Smooth muscle cell (in vitro differentiated cells): ENCODE results near the gene COL15A1. TPM values are rescaled to one million over a fixed set of nuclear protein-coding genes. Genes with fewer than 3 reads are reported as not detected.

Source experiments
- DNase-seq: peaks from one replicate; lab custom pipeline; 2025; ENCODE audit not compliant: unreplicated experiment; lab: John Stamatoyannopoulos, UW
- H2AFZ ChIP-seq: fragments of 200-600 bp; sonication (generic); 2 replicates; pipeline ENCODE4 v1.6.0; 2016; ENCODE audit warnings: antibody characterized with exemption, low read depth, mild to moderate bottlenecking
- H3F3A ChIP-seq: fragments of 200-600 bp; sonication (generic); 2 replicates; pipeline ENCODE4 v1.6.0; 2017; ENCODE audit warnings: antibody characterized with exemption, low read depth
- H3K27ac ChIP-seq: fragments of 200-600 bp; sonication (generic); 2 replicates; pipeline ENCODE4 v1.5.1; 2016; ENCODE audit warnings: low read depth, mild to moderate bottlenecking
- H3K27me3 ChIP-seq: fragments of 200-600 bp; sonication (generic); 2 replicates; pipeline ENCODE4 v1.6.1; 2016; ENCODE audit warnings: low read depth, mild to moderate bottlenecking
- H3K36me3 ChIP-seq: fragments of 200-600 bp; sonication (generic); 2 replicates; pipeline ENCODE4 v1.5.1; 2016; ENCODE audit warnings: low read depth
- H3K4me1 ChIP-seq: fragments of 200-600 bp; sonication (generic); 2 replicates; pipeline ENCODE4 v1.5.1; 2016; ENCODE audit warnings: low read depth
- H3K4me2 ChIP-seq: fragments of 200-600 bp; sonication (generic); 2 replicates; pipeline ENCODE4 v1.6.0; 2016; ENCODE audit warnings: mild to moderate bottlenecking
- H3K4me3 ChIP-seq: fragments of 200-600 bp; sonication (generic); 2 replicates; pipeline ENCODE4 v1.5.1; 2016; ENCODE audit warnings: mild to moderate bottlenecking
- H3K79me2 ChIP-seq: fragments of 200-600 bp; sonication (generic); 2 replicates; pipeline ENCODE4 v1.6.0; 2016; ENCODE audit warnings: low read depth, mild to moderate bottlenecking
- H3K9ac ChIP-seq: fragments of 200-600 bp; sonication (generic); 2 replicates; pipeline ENCODE4 v1.6.0; 2016; ENCODE audit warnings: low read depth
- H3K9me3 ChIP-seq: fragments of 200-600 bp; sonication (generic); replicated peaks from 2 replicates; pipeline ENCODE4 v1.5.1; 2016; ENCODE audit warnings: low read depth
- H4K20me1 ChIP-seq: fragments of 200-600 bp; sonication (generic); 2 replicates; pipeline ENCODE4 v1.6.0; 2016; ENCODE audit warnings: low read depth
- CTCF ChIP-seq: fragments of 200-600 bp; sonication (generic); IDR thresholded peaks from 2 replicates; pipeline ENCODE4 v1.5.1; 2017; ENCODE audit warnings: borderline replicate concordance, mild to moderate bottlenecking, antibody characterized with exemption; ENCODE audit not compliant: insufficient read depth, poor library complexity, severe bottlenecking
- WGBS: methylation state at CpG from one replicate; pipeline ENCODE4 v1.1.7; 2016; ENCODE audit warnings: low lambda C conversion rate; 5-methylcytosine and 5-hydroxymethylcytosine counted together
- polyA plus RNA-seq: library from polyadenylated mRNA; unstranded; fragments of >200 nt; fragmentation: Nextera tagmentation; extraction: Ambion mirVana; gene quantifications from 2 replicates; pipeline ENCODE4 v1.2.1, GENCODE V29; 2016
- total RNA-seq: library from RNA; depleted of rRNA; stranded (reverse); fragments of >200 nt; gene quantifications from 2 replicates; pipeline ENCODE4 v1.2.3, GENCODE V29; 2014

COL15A1 gene
- total and polyA plus RNA-seq, 2 experiments from 2014 or later = 222 to 293 TPM

GRCh38 chr9:99012957-99013512 lies 69.3 kb downstream of the COL15A1 start:
- 90% methylated on average over 5 of the region's 5 CpGs for WGBS
- no peak overlapping the region for H3K4me3 ChIP-seq
- peak; percentile 24 for TF ChIP-seq CTCF
- H3K79me2 ChIP-seq = no peaks in the 10 kb centered on the region
- peaks cover 24% of the 10 kb centered on the region for H3F3A ChIP-seq
- DNase-seq = no peak
- no peaks in the 10 kb centered on the region for H3K4me1 ChIP-seq
- no peaks in the 10 kb centered on the region for H3K27me3 ChIP-seq
- no peak overlapping the region for H3K4me2 ChIP-seq
- H2AFZ ChIP-seq = no peak overlapping the region
- peaks cover 22% of the 10 kb centered on the region for H3K36me3 ChIP-seq
- peaks cover 12% of the 10 kb centered on the region for H3K9me3 ChIP-seq
- H4K20me1 ChIP-seq = no peaks in the 10 kb centered on the region
- peak overlapping the region; percentile 16 for H3K27ac ChIP-seq
- H3K9ac ChIP-seq = no peak overlapping the region

GRCh38 chr9:99013550-99013949 lies 69.8 kb downstream of the COL15A1 start:
- no peak for TF ChIP-seq CTCF
- no peaks in the 10 kb centered on the region for H4K20me1 ChIP-seq
- peaks cover 28% of the 10 kb centered on the region for H3F3A ChIP-seq
- H3K27me3 ChIP-seq = no peaks in the 10 kb centered on the region
- peak overlapping the region; percentile 14 for H3K4me2 ChIP-seq
- H3K4me3 ChIP-seq = no peak overlapping the region
- peaks cover 22% of the 10 kb centered on the region for H3K36me3 ChIP-seq
- no peak for DNase-seq
- H3K9ac ChIP-seq = no peak overlapping the region
- H3K4me1 ChIP-seq = no peaks in the 10 kb centered on the region
- peaks cover 12% of the 10 kb centered on the region for H3K9me3 ChIP-seq
- peak overlapping the region; percentile 16 for H3K27ac ChIP-seq
- H3K79me2 ChIP-seq = no peaks in the 10 kb centered on the region
- no peak overlapping the region for H2AFZ ChIP-seq
- 74% methylated on average over 4 of the region's 4 CpGs for WGBS

- Histone ChIP-seq H3K9ac (no peak overlapping the region), H3F3A (peaks cover 30% of the 10 kb centered on the region), H3K9me3 (peaks cover 7% of the 10 kb centered on the region), H4K20me1 (no peaks in the 10 kb centered on the region), H3K79me2 (no peaks in the 10 kb centered on the region), H3K27ac (no peak overlapping the region), H2AFZ (no peak overlapping the region), H3K36me3 (peaks cover 7% of the 10 kb centered on the region), H3K4me3 (no peak overlapping the region), H3K4me1 (peaks cover 5% of the 10 kb centered on the region), H3K27me3 (no peaks in the 10 kb centered on the region), H3K4me2 (no peak overlapping the region)
- DNase-seq = no peak
- 91% methylated on average over 3 of the region's 3 CpGs for WGBS
- TF ChIP-seq CTCF = no peak
Observed at GRCh38 chr9:99015448-99015847, 71.7 kb downstream of the COL15A1 start.

- Histone ChIP-seq H3K27me3 (no peaks in the 10 kb centered on the region), H3K9ac (no peak overlapping the region), H3K4me1 (peaks cover 5% of the 10 kb centered on the region), H3K27ac (no peak overlapping the region), H3K9me3 (peaks cover 5% of the 10 kb centered on the region), H3K36me3 (peaks cover 3% of the 10 kb centered on the region), H3K4me2 (no peak overlapping the region), H3K79me2 (no peaks in the 10 kb centered on the region), H3F3A (peaks cover 29% of the 10 kb centered on the region), H2AFZ (no peak overlapping the region), H3K4me3 (no peak overlapping the region), H4K20me1 (no peaks in the 10 kb centered on the region)
- 85% methylated on average over 4 of the region's 4 CpGs for WGBS
- DNase-seq = no peak
- TF ChIP-seq CTCF = no peak
Observed at GRCh38 chr9:99015890-99016289, 72.2 kb downstream of the COL15A1 start.
